Epithelial cell of proximal tubule (primary cell): Measurements from ENCODE around the gene IL22RA1. TPM values are rescaled to one million over a fixed set of nuclear protein-coding genes. Genes with fewer than 3 reads are reported as not detected.

Experiments used
- DNase-seq: peaks from one replicate; pipeline ENCODE4 v3.0.0-alpha.2; 2011; ENCODE audit warnings: low read depth
- H3K4me3 ChIP-seq: 2 replicates; pipeline ENCODE4 v1.5.1; 2011; ENCODE audit warnings: low read depth, mild to moderate bottlenecking, low read length
- CTCF ChIP-seq: conservative IDR thresholded peaks from 2 replicates; pipeline ENCODE4 v1.5.1; 2012; ENCODE audit warnings: low read depth, mild to moderate bottlenecking, low read length
- total RNA-seq: library from RNA; depleted of rRNA; stranded (reverse); fragments of >200 nt; gene quantifications from 2 replicates; pipeline ENCODE4 v1.2.3, GENCODE V29; 2015

IL22RA1 gene
- total RNA-seq, 1 donor from 2014 or later = not detected

GRCh38 chr1:24109686-24110475, 33.1 kb downstream of the IL22RA1 start:
- TF ChIP-seq CTCF = no peak
- no peak for DNase-seq
- no peak overlapping the region for H3K4me3 ChIP-seq

DNA sequence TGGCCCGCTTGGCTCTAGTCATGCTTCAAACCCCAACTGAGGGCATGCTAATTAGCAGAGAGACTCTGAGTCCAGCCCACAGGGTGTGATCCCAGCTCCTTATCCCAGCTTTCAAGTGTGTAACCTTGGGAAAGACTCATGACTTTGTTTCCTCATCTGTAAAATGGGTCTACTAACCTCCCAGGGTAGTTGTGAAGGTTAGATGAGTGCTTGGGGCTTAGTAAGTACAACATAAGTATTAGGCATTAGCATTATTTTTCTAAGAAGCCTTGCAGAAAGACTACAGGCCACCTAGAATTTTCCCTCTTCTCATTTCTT, 33.8 kb downstream of the IL22RA1 start:
- no peak overlapping the region for H3K4me3 ChIP-seq
- no peak for TF ChIP-seq CTCF
- DNase-seq = no peak

DNA sequence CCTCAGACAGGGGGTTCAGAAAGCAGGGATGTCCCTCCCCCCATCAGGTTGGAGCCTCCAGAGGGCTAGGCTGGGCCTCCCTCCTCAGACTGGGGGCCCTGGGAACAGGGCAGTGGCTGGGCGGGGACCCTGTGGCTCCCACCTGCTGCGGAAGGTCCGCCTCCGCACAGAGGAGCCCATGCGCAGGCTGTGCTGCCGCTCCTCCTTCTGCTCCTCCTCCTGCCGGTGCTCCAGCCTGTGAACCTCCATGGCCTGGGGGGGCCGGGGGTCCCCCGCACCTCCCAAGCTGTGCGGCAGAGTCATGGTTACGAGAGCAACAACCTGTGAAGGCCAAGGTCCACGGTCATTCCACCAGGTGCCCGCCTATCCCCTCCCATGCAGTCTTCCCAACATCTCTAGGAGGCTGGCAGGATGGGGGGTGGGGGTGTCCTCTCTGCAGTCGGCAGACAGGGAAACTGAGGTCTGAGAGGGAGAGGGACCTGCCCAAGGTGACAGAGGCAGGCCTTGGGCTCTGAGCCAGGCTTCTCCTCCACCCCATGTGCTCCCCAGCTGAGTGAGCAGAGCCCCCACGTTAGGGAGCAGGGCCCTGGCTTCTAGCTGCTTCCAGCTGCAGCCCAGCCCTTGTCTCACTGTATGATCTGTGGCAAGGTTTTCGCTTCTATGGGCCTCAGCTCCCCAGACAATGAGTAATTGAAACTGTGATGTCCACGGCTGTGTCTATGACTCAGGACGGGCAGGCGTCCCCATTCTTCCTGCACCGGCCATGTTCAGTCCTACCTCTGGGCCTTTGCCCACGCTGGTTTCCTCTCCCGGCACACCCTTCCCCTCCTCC, 34.4 kb downstream of the IL22RA1 start:
- DNase-seq = peak; percentile 65
- H3K4me3 ChIP-seq = peak overlapping the region; percentile 56
- no peak for TF ChIP-seq CTCF

GRCh38 chr1:24107462-24108138, 35.3 kb downstream of the IL22RA1 start:
- DNase-seq = no peak
- no peak for TF ChIP-seq CTCF
- peak overlapping the region; percentile 56 for H3K4me3 ChIP-seq

DNA sequence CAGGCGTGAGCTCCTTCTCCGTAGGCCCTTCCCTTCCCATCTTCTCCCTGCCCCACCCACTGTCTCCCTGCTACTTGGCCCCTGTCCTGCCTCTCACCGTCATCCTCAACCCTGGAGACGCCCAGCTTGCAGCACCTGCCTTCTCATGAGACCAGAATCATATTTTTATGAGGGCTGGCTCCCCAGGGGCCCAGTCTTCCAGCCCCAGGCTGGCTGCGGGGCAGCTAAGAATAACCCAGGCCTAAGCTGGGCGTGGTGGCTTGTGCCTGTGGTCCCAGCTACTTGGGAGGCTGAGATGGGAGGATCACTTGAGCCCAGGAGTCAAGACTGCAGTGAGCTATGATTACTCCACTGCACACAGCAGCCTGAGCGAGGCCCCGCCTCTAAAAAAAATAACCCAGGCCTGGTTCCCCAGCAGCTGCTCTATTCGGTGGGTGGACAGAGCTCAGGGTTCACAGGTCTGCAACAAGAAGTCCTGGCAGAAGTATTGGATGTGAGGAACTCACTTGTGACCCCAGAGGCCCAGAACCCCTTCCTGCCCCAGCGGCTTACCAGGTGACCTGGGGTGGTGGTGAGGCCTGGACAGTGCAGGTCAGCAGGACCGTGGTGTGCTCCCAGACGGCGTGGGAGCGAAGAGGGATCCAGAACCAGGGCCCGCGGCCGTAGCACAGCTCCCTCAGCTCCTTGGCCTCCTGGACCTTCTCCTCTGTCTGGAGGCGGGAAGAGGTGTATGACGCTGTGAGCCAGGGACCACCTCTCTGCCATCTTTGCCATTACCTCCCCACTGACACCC, 37.4 kb downstream of the IL22RA1 start:
- no peak for TF ChIP-seq CTCF
- H3K4me3 ChIP-seq = no peak overlapping the region
- DNase-seq = no peak

DNA sequence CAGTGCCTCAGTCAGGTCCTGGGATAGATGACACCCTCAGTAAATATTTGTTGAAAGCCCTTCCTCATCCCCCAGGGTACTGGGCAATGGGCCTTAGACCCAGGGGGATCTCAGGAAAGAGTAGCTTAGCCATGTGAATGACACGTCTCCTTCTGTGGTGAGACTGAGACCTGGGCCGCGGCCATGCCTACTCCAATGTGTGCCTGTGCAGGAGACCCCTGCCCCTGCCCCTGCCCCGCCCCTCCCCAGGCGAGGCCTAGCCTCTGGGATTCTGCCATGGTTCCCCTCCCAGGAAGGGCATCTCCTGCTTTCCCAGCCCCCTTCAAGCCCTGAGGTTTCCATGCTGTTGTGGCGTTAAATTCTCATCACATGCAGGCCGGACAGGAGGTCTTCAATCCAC, 38.1 kb downstream of the IL22RA1 start:
- DNase-seq = no peak
- no peak for TF ChIP-seq CTCF
- H3K4me3 ChIP-seq = no peak overlapping the region
